ENCODE data around the gene FLNB.

The FLNB gene

DNA sequence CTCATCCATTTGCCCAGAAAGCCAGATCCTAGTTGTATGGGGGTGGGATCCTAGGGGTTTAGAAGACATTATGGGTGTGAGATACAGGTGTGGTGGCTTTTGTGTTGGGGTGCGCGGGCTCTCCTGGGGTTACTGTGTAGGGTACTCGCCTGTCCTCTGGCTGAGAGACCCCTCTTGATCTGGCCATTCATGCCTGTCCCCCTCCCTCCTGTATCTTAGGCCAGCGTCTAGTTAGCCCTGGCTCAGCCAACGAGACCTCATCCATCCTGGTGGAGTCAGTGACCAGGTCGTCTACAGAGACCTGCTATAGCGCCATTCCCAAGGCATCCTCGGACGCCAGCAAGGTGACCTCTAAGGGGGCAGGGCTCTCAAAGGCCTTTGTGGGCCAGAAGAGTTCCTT, 161.1 kb downstream of the FLNB start:
- TF ChIP-seq, protein P1, sequence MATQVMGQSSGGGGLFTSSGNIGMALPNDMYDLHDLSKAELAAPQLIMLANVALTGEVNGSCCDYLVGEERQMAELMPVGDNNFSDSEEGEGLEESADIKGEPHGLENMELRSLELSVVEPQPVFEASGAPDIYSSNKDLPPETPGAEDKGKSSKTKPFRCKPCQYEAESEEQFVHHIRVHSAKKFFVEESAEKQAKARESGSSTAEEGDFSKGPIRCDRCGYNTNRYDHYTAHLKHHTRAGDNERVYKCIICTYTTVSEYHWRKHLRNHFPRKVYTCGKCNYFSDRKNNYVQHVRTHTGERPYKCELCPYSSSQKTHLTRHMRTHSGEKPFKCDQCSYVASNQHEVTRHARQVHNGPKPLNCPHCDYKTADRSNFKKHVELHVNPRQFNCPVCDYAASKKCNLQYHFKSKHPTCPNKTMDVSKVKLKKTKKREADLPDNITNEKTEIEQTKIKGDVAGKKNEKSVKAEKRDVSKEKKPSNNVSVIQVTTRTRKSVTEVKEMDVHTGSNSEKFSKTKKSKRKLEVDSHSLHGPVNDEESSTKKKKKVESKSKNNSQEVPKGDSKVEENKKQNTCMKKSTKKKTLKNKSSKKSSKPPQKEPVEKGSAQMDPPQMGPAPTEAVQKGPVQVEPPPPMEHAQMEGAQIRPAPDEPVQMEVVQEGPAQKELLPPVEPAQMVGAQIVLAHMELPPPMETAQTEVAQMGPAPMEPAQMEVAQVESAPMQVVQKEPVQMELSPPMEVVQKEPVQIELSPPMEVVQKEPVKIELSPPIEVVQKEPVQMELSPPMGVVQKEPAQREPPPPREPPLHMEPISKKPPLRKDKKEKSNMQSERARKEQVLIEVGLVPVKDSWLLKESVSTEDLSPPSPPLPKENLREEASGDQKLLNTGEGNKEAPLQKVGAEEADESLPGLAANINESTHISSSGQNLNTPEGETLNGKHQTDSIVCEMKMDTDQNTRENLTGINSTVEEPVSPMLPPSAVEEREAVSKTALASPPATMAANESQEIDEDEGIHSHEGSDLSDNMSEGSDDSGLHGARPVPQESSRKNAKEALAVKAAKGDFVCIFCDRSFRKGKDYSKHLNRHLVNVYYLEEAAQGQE (IDR thresholded peaks at IDR 0.05; ENCODE audit: insufficient read depth in 1 of 2, low read depth in 2 of 2, low read length in 2 of 2): no peak
- TF ChIP-seq FOXP2 (optimal IDR thresholded peaks at IDR 0.05; ENCODE audit: borderline replicate concordance, extremely low read depth, extremely low read length, insufficient read depth) (no peak), TAF1 (IDR thresholded peaks at IDR 0.05; ENCODE audit: borderline replicate concordance, insufficient read depth, low read length) (no peak), SIN3A (IDR thresholded peaks at IDR 0.05; ENCODE audit: borderline replicate concordance, insufficient read depth, low read length) (no peak), POLR2AphosphoS5 (IDR thresholded peaks at IDR 0.05; ENCODE audit: low read depth, low read length) (no peak)

DNA sequence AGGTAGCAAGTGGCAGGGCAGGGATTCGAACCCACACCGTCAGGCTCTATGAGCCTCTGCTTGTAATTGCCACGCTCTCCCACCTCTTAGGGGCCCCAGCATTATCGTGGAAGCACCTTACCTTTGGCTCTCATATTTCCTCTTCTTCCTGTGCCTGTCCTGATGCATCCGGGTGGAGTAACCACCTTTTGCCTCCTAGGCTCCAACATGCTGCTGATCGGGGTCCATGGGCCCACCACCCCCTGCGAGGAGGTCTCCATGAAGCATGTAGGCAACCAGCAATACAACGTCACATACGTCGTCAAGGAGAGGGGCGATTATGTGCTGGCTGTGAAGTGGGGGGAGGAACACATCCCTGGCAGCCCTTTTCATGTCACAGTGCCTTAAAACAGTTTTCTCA, 162.2 kb downstream of the FLNB start:
- no peak for TF ChIP-seq POLR2AphosphoS5 (IDR thresholded peaks at IDR 0.05; ENCODE audit: low read depth, low read length)
- no peak for TF ChIP-seq FOXP2 (optimal IDR thresholded peaks at IDR 0.05; ENCODE audit: borderline replicate concordance, extremely low read depth, extremely low read length, insufficient read depth)
- TF ChIP-seq TAF1 (IDR thresholded peaks at IDR 0.05; ENCODE audit: borderline replicate concordance, insufficient read depth, low read length): no peak
- TF ChIP-seq, protein P1 (IDR thresholded peaks at IDR 0.05; ENCODE audit: insufficient read depth in 1 of 2, low read depth in 2 of 2, low read length in 2 of 2): no peak
- TF ChIP-seq SIN3A (IDR thresholded peaks at IDR 0.05; ENCODE audit: borderline replicate concordance, insufficient read depth, low read length): no peak

DNA sequence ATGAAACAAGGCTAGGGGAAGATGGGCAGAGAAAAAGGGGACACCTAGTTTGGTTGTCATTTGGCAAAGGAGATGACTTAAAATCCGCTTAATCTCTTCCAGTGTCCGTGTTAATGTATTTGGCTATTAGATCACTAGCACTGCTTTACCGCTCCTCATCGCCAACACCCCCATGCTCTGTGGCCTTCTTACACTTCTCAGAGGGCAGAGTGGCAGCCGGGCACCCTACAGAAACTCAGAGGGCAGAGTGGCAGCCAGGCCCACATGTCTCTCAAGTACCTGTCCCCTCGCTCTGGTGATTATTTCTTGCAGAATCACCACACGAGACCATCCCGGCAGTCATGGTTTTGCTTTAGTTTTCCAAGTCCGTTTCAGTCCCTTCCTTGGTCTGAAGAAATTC, 162.9 kb downstream of the FLNB start:
- TF ChIP-seq, protein P1 (IDR thresholded peaks at IDR 0.05; ENCODE audit: insufficient read depth in 1 of 2, low read depth in 2 of 2, low read length in 2 of 2): no peak
- TF ChIP-seq TAF1 (IDR thresholded peaks at IDR 0.05; ENCODE audit: borderline replicate concordance, insufficient read depth, low read length): no peak
- no peak for TF ChIP-seq SIN3A (IDR thresholded peaks at IDR 0.05; ENCODE audit: borderline replicate concordance, insufficient read depth, low read length)
- TF ChIP-seq FOXP2 (optimal IDR thresholded peaks at IDR 0.05; ENCODE audit: borderline replicate concordance, extremely low read depth, extremely low read length, insufficient read depth): no peak
- no peak for TF ChIP-seq POLR2AphosphoS5 (IDR thresholded peaks at IDR 0.05; ENCODE audit: low read depth, low read length)

DNA sequence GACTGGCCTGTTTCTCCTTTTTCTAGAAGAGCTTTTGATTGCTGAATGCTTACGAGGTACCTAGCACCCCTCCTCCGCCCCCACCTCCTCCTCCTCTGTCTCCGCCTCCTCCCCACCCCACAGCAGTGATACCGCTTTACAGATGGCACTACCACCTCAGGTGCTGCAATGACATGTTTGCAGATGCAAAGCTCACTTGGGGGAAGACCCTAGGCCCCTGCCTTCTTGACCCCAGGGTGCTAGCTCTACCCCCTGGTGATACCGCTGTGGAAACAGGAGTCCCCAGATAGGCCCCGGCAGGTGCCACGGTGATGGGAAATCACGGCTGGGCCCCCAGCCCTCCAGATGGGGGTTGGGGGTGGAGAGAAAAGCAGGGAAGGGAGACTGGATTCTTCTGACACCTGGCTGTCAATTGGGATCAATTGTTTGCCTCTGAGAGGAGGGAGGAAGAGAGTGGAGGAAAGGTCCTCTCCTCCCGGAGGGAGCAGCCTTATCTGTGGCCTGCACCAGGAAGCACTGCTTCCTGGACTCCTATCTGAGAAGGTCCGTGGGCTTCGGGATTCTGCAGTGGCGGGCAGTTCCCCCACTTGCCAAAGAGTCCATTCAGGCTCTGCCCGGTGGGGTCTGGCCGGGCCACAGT, 164.9 kb downstream of the FLNB start:
- TF ChIP-seq SIN3A (IDR thresholded peaks at IDR 0.05; ENCODE audit: borderline replicate concordance, insufficient read depth, low read length) (no peak), TAF1 (IDR thresholded peaks at IDR 0.05; ENCODE audit: borderline replicate concordance, insufficient read depth, low read length) (no peak), POLR2AphosphoS5 (IDR thresholded peaks at IDR 0.05; ENCODE audit: low read depth, low read length) (no peak), FOXP2 (optimal IDR thresholded peaks at IDR 0.05; ENCODE audit: borderline replicate concordance, extremely low read depth, extremely low read length, insufficient read depth) (no peak)
- TF ChIP-seq, protein P1 (IDR thresholded peaks at IDR 0.05; ENCODE audit: insufficient read depth in 1 of 2, low read depth in 2 of 2, low read length in 2 of 2): no peak

All from PFSK-1 (cell line).